SK-N-SH (cell line): ENCODE data around the gene PPIF. TPM values are rescaled to one million over a fixed set of nuclear protein-coding genes. Genes with fewer than 3 reads are reported as not detected.

Source experiments
- CTCF ChIA-PET: fragments of 300-600, 350-600 bp; formaldehyde crosslinking; extraction: SDS; loops from one replicate; lab custom pipeline; 2021; lab: Yijun Ruan, JAX
- POLR2A ChIA-PET: fragments of 350-600 bp; sonication (Branson Sonifier 250); formaldehyde crosslinking; extraction: SDS; loops from one replicate; lab custom pipeline; 2020; ENCODE audit warnings: antibody characterized with exemption, inconsistent platforms; lab: Yijun Ruan, JAX
- DNase-seq: peaks from one replicate; pipeline ENCODE4 v3.0.0; 2012
- H2AFZ ChIP-seq: fragments of 200-600 bp; sonication (generic); 2 replicates; pipeline ENCODE4 v1.8.1; 2016; ENCODE audit warnings: antibody characterized with exemption, mild to moderate bottlenecking, low read depth
- H3F3A ChIP-seq: fragments of 200-600 bp; sonication (generic); replicated peaks from 2 replicates; pipeline ENCODE3; 2016; ENCODE audit warnings: antibody characterized with exemption, mild to moderate bottlenecking; ENCODE audit not compliant: insufficient read depth
- H3K27ac ChIP-seq, 2 experiments: fragments of 200-500 bp in 1 of 2; fragments of 200-600 bp in 1 of 2; sonication (Bioruptor generic) in 1 of 2; sonication (generic), shearing (Covaris generic) in 1 of 2; 2 replicates each; pipeline versions ENCODE4 v1.5.1 to v1.6.1; 2014 to 2016; ENCODE audit warnings: low read depth in 2 of 2, inconsistent platforms in 1 of 2, low read length in 1 of 2, mild to moderate bottlenecking in 1 of 2, mixed read lengths in 1 of 2
- H3K27me3 ChIP-seq: fragments of 200-600 bp; sonication (generic), shearing (Covaris generic); 2 replicates; pipeline ENCODE4 v1.6.1; 2016; ENCODE audit warnings: mixed run types; ENCODE audit not compliant: insufficient read depth
- H3K36me3 ChIP-seq, 2 experiments: fragments of 200-500 bp in 1 of 2; fragments of 200-600 bp in 1 of 2; sonication (Bioruptor generic) in 1 of 2; sonication (generic) in 1 of 2; replicated peaks in 1 of 2; 2 replicates each; pipeline versions ENCODE3 to v1.5.1; 2014 to 2016; ENCODE audit warnings: low read length in 1 of 2, mild to moderate bottlenecking in 1 of 2; ENCODE audit not compliant: insufficient read depth in 2 of 2, control insufficient read depth in 1 of 2
- H3K4me1 ChIP-seq, 2 experiments: fragments of 200-500 bp in 1 of 2; fragments of 200-600 bp in 1 of 2; sonication (Bioruptor generic) in 1 of 2; sonication (generic), shearing (Covaris generic) in 1 of 2; 2 replicates each; pipeline versions ENCODE4 v1.5.1 to v1.6.1; 2014 to 2016; ENCODE audit warnings: low read depth in 1 of 2, low read length in 1 of 2, mixed run types in 1 of 2; ENCODE audit not compliant: insufficient read depth in 2 of 2, control insufficient read depth in 1 of 2
- H3K4me2 ChIP-seq: fragments of 200-600 bp; sonication (generic), shearing (Covaris generic); 2 replicates; pipeline ENCODE4 v1.6.1; 2017; ENCODE audit warnings: mixed run types
- H3K4me3 ChIP-seq, 2 experiments: fragments of 200-500 bp in 1 of 2; fragments of 200-600 bp in 1 of 2; sonication (Bioruptor generic) in 1 of 2; sonication (generic), shearing (Covaris generic) in 1 of 2; 2 replicates each; pipeline versions ENCODE4 v1.5.1 to v1.8.1; 2014 to 2016; ENCODE audit warnings: low read depth in 2 of 2, inconsistent platforms in 1 of 2, low read length in 1 of 2, mild to moderate bottlenecking in 1 of 2, mixed read lengths in 1 of 2, moderate library complexity in 1 of 2
- H3K79me2 ChIP-seq: fragments of 200-600 bp; sonication (generic); 2 replicates; pipeline ENCODE4 v1.8.1; 2017; ENCODE audit warnings: mild to moderate bottlenecking; ENCODE audit not compliant: insufficient read depth
- H3K9ac ChIP-seq: fragments of 200-600 bp; sonication (generic); 2 replicates; pipeline ENCODE4 v1.6.1; 2017; ENCODE audit warnings: mixed run types
- H3K9me2 ChIP-seq: fragments of 200-600 bp; sonication (generic); 2 replicates; pipeline ENCODE4 v1.6.1; 2017; ENCODE audit warnings: mixed run types
- H3K9me3 ChIP-seq: fragments of 200-600 bp; sonication (generic); 2 replicates; pipeline ENCODE4 v1.6.1; 2017; ENCODE audit warnings: mixed run types, mild to moderate bottlenecking, moderate library complexity
- H4K20me1 ChIP-seq: fragments of 200-600 bp; sonication (generic); 2 replicates; pipeline ENCODE4 v1.6.1; 2017; ENCODE audit warnings: mild to moderate bottlenecking, mixed run types; ENCODE audit not compliant: insufficient read depth
- CTCF ChIP-seq: fragments of 200-600 bp; sonication (generic); IDR thresholded peaks from 2 replicates; pipeline ENCODE4 v1.6.1; 2017; ENCODE audit warnings: antibody characterized with exemption, mild to moderate bottlenecking, moderate library complexity
- ELF1 ChIP-seq: IDR thresholded peaks from 2 replicates; pipeline ENCODE4 v1.4.0; 2012
- EP300 ChIP-seq, 2 experiments: IDR thresholded peaks; 2 replicates each; pipeline versions ENCODE4 v1.4.0 to v1.6.1; 2012; ENCODE audit warnings: borderline replicate concordance in 1 of 2, low read depth in 1 of 2, low read length in 1 of 2
- JUND ChIP-seq: IDR thresholded peaks from 2 replicates; pipeline ENCODE4 v1.4.0; 2012
- MAX ChIP-seq: IDR thresholded peaks from 2 replicates; pipeline ENCODE4 v1.4.0; 2012; ENCODE audit warnings: low read depth
- MXI1 ChIP-seq: IDR thresholded peaks from 2 replicates; pipeline ENCODE4 v1.6.1; 2012; ENCODE audit warnings: mild to moderate bottlenecking, low read depth, low read length, improper control_type of control experiment
- POLR2AphosphoS5 ChIP-seq: IDR thresholded peaks from 2 replicates; pipeline ENCODE4 v1.6.1; 2012; ENCODE audit warnings: low read depth, low read length
- RCOR1 ChIP-seq: fragments of 150-350 bp; IDR thresholded peaks from 2 replicates; pipeline ENCODE4 v1.6.1; 2017; ENCODE audit warnings: antibody characterized with exemption, low read length
- REST ChIP-seq: IDR thresholded peaks from 2 replicates; pipeline ENCODE4 v1.6.1; 2012; ENCODE audit warnings: mild to moderate bottlenecking, low read depth, low read length, moderate library complexity
- RFX5 ChIP-seq: IDR thresholded peaks from 2 replicates; pipeline ENCODE4 v1.6.1; 2012; ENCODE audit warnings: mild to moderate bottlenecking, improper control_type of control experiment, low read length
- RXRA ChIP-seq: IDR thresholded peaks from 2 replicates; pipeline ENCODE4 v1.4.0; 2012; ENCODE audit warnings: low read depth, mild to moderate bottlenecking, borderline replicate concordance
- SIN3A ChIP-seq: IDR thresholded peaks from 2 replicates; pipeline ENCODE4 v1.6.1; 2012; ENCODE audit warnings: low read depth, mild to moderate bottlenecking, low read length, moderate library complexity, borderline replicate concordance
- TAF1 ChIP-seq: IDR thresholded peaks from 2 replicates; pipeline ENCODE4 v1.6.1; 2012; ENCODE audit warnings: low read depth, mild to moderate bottlenecking, low read length, moderate library complexity, borderline replicate concordance
- TCF12 ChIP-seq: IDR thresholded peaks from 2 replicates; pipeline ENCODE4 v1.4.0; 2012
- TEAD4 ChIP-seq: IDR thresholded peaks from 2 replicates; pipeline ENCODE4 v1.4.0; 2012; ENCODE audit warnings: mild to moderate bottlenecking, borderline replicate concordance; ENCODE audit not compliant: insufficient read depth
- USF1 ChIP-seq: IDR thresholded peaks from 2 replicates; pipeline ENCODE4 v1.4.0; 2012; ENCODE audit warnings: low read depth, borderline replicate concordance
- YY1 ChIP-seq: IDR thresholded peaks from 2 replicates; pipeline ENCODE4 v1.4.0; 2012; ENCODE audit warnings: low read depth, mild to moderate bottlenecking
- ZBTB33 ChIP-seq: IDR thresholded peaks from 2 replicates; pipeline ENCODE4 v1.4.0; 2012; ENCODE audit warnings: low read depth, borderline replicate concordance
- WGBS: methylation state at CpG from one replicate; pipeline ENCODE4 v1.1.6; 2017; ENCODE audit warnings: low lambda C conversion rate; 5-methylcytosine and 5-hydroxymethylcytosine counted together
- polyA plus RNA-seq, 3 experiments: library from polyadenylated mRNA; depleted of rRNA; stranded (reverse); fragments of >200 nt; gene quantifications; 2 replicates each; pipeline ENCODE4 v1.2.3, GENCODE V29; 2012

PPIF gene
- polyA plus RNA-seq, 1 of the 3 experiments (the other 2 are of a cell fraction): 85.9 TPM

- no peak for TF ChIP-seq YY1
- TF ChIP-seq MAX: peak; percentile 96
- TF ChIP-seq ZBTB33: no peak
- TF ChIP-seq TCF12: no peak
- no peak for TF ChIP-seq RXRA
- TF ChIP-seq RCOR1: no peak
- TF ChIP-seq TAF1: no peak
- TF ChIP-seq RFX5: no peak
- TF ChIP-seq MXI1: peak; percentile 85; the same call in 1 of the 2 replicates
- no peak for TF ChIP-seq EP300 (IDR thresholded peaks at IDR 0.05; ENCODE audit: borderline replicate concordance in 1 of 2, low read depth in 1 of 2, low read length in 1 of 2)
- TF ChIP-seq POLR2AphosphoS5: no peak
- no peak for TF ChIP-seq REST
- TF ChIP-seq SIN3A: peak; percentile 76; the same call in 1 of the 2 replicates
- TF ChIP-seq USF1: peak; percentile 65
- no peak for TF ChIP-seq TEAD4
- peak; percentile 41; the same call in 1 of the 2 replicates for TF ChIP-seq ELF1
- no peak for TF ChIP-seq CTCF
- TF ChIP-seq JUND: no peak
- Histone ChIP-seq H3K27ac (peak overlapping the region; percentile 70 to 79), H3K27me3 (no peaks in the 10 kb centered on the region), H3K9me3 (no peaks in the 10 kb centered on the region), H3K79me2 (peaks cover 47% of the 10 kb centered on the region), H3K4me1 (peaks cover 13 to 49% of the 10 kb centered on the region in 2 experiments; a peak in 3 of 4 replicates), H3K9ac (peak overlapping the region; percentile 96), H2AFZ (peak overlapping the region; percentile 76), H3K4me2 (peak overlapping the region; percentile 99), H3K9me2 (no peaks in the 10 kb centered on the region), H4K20me1 (peaks cover 18% of the 10 kb centered on the region; the same call in 1 of the 2 replicates), H3K36me3 (peaks cover 37 to 41% of the 10 kb centered on the region in 2 experiments), H3F3A (no peaks in the 10 kb centered on the region), H3K4me3 (peak overlapping the region; percentile 95 to 96)
- ChIA-PET CTCF (interaction anchor here (0.7 to 2.3 kb wide), 15 partner anchors 9 to 144 kb away, joined by 3 to 13 read pairs (median 4); no protein-coding TSS in a partner anchor), POLR2A (no interaction called here)
- 7% methylated on average over 12 of the region's 34 CpGs for WGBS
- peak; percentile 78 for DNase-seq
Observed at GRCh38 chr10:79347894-79348639, 798 bp downstream of the PPIF start.
